NCI-H345 treated with DMSO at 0.1 percent for 48 hours (cell line): Measurements from ENCODE around the gene SELENOW.
A peak's percentile ranks its signal among the peaks of the same experiment; 100 is the strongest.
"Not testable (repeated sequence)": the region's sequence is repeated elsewhere in the genome, so short reads cannot be mapped to it uniquely, and the experiment has no call there.

ENCODE experiments used
- DNase-seq: peaks from one replicate; lab custom pipeline; 2025; ENCODE audit not compliant: unreplicated experiment; lab: John Stamatoyannopoulos, UW

Gene SELENOW

DNA sequence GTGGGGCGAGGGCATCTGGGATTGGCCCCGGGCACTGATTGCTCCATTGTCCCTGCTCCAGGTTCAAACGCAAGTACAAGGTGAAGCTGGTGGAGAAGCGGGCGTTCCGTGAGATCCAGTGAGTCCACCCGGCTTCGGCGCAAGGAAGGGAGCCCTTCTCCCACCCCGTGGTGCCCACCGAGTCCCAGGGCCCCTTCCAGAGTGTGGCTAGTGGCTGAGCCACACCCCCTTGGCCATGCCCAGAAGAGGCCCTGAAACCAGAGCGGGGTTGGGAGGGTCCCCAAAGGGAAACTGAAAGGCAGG, 21.9 kb upstream of the SELENOW start:
- no peak for DNase-seq

DNA sequence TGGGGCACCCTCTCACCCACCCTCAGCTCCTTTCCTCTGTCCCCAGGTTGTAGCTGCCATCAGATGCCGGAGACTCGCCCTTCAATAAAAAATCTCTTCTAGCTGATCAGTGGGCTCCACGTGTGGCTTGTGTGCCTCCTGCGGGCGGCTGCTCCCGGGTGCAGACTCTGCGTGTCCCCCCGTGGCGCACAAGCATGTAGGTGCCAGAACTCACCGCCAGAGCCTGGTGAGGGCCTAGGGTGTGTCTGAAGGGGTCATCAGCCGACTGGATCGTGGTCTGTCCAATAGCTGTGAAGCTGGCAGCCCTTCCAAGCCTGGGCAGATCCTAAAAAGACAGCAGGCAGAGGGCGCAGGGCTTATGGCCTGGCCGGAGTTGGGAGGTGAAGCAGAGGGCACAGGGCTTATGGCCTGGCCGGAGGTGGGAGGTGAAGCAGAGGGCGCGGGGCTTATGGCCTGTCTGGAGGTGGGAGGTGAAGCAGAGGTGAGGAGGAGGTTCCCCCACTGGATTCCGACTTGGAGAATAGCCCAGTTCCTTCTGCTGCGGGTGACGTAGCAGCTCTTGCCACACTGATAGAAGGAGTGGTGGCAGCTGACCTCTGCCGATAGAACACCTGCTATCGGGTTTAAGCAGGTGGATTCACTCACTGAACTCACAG, 21.4 kb upstream of the SELENOW start:
- no peak for DNase-seq

DNA sequence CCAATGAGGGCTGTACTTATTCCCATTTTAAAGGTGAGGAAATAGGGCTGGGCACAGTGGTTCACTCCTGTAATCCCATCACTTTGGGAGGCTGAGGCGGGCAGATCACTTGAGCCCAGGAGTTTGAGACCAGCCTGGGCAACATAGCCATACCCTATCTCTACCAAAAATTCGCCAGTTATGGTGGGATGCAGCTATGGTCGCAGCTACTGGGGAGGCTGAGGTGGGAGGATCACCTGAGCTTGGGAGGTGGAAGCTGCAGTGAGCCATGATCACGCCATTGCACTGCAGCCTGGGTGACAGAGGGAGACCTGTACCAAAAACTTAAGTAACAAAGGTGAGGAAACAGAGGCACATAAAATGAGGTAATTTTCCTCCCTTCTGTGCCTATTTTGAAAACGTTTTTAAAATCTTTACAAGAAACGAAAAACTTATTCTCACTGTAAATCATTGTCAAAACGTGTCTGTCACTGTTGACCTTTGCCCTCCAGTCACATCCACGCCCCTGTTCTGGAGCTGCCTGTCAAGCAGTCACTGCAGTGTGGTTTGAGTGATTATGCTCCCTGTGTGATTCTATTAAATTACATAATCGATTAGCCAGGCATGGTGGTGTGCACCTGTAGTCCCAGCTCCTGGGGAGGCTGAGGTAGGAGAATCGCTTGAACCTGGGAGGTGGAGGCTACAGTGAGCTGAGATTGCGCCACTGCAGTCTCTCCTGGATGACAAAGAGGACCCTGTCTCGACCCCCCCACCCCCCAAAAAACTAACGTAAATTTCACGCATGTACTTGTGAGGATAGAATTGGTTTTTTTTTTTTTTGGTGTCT, 20.7 kb upstream of the SELENOW start:
- no peak for DNase-seq

DNA sequence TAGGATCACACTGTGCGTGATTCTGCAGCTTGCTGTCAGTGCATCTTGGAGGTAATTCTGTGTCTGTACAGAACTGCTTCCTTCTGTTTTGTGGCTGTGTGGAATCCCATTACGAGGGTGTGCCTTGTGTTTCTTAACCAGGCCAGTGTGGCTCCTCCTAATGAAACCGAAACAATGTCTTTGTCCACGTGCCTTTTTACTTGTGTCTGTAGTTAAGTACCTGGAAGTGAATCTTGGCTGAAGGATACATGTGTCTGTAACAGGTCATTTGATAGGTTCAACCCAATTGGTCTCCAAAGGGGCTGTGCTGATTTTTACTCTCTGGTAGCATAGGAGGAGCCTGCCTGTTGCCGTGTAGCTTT, 20.1 kb upstream of the SELENOW start:
- no peak for DNase-seq

DNA sequence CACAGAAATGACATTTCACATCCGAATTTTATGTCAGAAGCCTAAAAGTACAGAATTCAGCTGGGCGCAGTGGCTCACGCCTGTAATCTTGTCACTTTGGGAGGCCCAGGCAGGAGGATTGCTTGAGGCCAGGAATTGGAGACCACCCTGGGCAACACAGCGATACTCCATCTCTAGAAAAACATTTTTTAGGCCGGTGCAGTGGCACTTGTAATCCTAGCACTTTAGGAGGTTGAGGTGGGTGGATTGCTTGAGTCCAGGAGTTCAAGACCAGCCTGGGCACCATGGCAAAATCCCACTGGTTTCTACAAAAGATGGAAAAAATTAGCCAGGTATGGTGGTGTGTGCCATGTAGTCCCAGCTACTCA, 17.9 kb upstream of the SELENOW start:
- no peak for DNase-seq

DNA sequence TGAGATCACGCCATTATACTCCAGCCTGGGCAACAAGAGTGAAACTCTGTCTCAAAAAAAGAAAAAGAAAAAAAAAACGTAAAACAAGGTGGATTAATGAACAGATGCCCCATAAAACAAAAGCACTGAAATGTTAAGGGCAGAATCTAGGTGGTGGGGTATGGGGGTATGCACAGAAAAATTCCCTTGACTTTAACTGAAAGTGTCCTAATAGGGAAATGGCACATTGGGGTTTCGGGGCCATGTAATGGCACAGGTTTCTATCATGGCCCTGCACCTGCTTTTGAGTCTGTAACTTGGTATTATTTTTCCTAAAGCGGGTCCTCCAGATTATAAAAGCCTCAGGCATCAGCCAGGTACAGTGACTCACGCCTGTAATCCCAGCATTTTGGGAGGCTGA, 16.9 kb upstream of the SELENOW start:
- no peak for DNase-seq

DNA sequence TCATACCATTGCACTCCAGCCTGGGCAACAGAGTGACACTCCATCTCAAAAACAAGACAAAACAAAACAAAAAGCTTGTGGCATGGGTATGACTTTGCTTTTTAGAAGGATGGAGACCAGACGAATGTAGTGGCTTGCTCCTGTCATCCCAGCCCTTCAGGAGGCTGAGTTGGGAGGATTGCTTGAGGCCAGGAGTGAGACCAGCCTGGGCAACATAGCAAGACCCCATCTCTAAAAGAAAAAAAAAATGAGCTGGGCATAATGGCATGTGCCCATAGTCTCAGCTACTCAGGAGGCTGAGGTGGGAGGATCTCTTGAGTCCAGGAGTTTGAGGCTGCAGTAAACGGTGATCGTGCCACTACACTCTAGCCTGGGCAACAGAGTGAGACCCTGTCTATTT, 16.4 kb upstream of the SELENOW start:
- DNase-seq = no peak

- DNase-seq = no peak
Measured at GRCh38 chr19:47762615-47763308, 15.7 kb upstream of the SELENOW start.

DNA sequence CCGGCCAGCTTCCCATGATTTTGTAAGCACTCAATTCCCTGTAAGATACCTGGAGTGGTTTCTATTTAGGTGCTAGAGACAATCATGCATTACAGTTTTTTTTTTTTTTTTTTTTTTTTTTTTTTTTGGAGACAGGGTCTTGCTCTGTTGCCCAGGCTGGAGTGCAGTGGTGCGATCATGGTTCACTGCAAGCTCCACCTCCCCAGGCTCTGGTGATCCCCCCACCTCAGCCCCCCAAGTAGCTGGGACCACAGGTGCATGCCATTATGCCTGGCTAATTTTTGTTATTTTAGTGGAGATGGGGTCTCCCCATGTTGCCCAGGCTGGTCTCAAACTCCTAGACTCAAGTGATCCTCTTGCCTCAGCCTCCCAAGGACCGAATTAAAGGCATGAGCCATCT, 13.8 kb upstream of the SELENOW start:
- not testable (repeated sequence) for DNase-seq

DNA sequence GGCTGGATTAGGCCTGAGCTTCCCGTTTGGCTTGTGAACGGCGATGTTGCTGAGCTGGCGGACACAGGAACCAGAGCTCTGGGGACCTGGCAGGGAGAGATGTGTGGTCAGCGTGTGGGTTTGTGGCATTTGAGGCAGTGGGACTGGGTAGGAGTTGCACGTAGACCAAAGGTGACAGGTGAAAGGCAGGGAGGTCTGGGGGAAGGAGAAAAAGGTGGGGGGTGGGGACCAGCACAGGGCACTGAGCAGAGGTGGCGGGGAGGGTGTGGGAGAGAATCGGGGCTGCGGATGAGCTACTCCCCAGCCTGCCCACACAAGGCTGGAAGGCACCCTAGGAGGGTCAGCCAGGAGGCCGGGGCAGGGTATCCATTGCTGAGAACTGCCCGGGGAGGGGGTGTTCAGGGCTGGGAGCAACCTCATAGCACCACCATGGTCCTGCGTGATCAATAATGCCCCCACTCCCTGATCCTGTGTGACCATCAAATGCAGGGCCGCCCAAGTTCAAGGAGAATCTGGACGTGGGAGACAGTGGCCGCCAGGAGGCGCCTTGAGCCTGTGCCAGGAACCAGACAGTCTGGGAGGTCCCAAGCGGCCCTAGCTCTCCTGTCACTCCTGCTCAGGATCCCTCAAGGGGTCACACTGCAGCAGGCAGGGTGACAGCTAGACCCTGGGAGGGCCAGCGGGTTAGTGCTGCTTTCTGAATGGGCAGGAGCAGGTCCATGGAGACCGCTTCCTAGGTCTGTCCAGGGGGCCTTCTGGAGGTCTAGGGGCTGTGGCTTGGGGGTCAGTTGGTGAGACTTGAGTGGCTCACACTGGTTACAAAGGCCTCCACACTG, 12.8 kb upstream of the SELENOW start:
- no peak for DNase-seq

DNA sequence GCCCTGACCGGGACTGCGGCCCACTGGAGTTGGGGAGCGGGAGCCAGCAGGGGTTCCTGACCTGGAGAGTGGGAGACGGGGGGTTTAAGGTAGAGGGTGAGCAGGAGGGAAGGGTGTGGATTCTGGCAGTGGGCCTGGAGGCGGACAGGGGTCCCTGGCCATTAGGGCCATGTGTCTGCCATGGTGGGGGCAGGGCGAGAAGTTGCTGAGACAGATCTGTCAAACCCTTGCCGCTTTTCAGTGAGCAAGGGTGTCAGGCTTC, 12.2 kb upstream of the SELENOW start:
- no peak for DNase-seq

DNA sequence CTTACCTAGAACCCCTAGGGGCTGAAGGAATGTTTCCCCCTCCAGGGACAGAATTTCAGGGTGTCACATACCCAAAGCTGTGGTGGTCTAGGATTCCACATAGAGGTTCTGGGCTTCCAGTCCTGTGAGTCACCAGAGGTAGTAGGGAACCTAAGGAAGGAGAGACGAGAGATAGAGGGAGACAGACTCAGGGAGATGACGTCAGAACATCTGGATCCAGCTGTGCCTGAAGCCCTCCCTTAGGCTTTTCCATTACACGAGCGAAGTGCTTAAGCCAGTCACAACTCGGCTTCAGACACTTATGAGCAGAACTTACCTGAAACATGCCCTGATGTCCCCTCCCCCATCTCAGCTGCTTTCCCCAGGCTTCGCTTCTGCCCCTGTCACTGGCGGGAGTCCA, 11.8 kb upstream of the SELENOW start:
- no peak for DNase-seq

DNA sequence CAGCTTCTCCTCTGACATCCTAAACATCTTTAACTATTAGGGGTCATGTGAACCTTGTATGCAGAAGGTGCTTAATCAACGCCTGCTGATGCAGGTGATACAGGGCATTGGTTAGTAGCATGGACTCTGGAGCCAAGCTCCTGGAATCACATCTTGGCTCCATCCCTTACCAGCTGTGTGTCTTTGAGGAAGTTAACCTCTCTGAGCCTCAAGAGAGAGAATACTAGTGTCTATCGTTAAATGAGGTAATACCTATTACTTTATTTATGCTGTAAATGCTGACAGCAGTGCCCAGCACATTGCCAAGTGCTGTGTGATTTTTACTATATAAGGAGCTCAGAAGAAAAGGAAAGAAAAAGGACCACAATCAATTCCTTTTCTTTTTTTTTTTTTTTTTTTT, 11.2 kb upstream of the SELENOW start:
- DNase-seq = no peak

GRCh38 chr19:47768604-47769003, 9.9 kb upstream of the SELENOW start:
- no peak for DNase-seq

DNA sequence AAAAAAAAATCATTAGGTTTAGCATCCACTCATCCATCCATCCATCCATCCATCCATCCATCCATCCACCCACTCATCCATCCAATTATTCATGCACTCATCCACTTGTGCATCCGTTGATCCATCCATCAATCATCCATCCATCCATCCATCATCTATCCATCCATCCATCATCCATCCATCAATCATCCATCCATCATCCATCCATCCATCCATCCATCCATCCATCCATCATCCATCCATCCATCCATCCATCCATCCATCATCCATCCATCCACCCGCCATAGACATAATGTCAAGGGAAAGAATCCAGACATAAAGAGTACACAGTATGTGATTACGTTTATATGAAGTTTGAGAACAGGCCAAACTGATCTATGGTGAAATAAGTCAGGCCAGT, 9.0 kb upstream of the SELENOW start:
- no peak for DNase-seq

DNA sequence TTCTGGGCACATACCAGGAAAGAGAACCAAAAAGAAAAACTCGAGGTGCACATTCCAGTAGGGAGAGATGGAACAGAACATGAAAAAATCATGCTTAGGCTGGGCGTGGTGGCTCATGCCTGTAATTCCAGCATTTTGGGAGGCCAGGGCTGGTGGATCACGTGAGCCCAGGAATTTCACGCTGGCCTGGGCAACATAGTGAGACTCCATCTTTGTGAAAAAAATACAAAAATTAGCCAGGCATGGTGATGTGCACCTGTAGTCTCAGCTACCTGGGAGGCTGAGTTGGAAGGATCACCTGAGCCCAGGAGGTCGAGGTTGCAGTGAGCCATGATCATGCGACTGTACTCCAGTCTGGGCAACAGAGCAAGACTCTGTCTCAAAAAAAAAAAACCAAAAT, 7.2 kb upstream of the SELENOW start:
- DNase-seq = not testable (repeated sequence)

DNA sequence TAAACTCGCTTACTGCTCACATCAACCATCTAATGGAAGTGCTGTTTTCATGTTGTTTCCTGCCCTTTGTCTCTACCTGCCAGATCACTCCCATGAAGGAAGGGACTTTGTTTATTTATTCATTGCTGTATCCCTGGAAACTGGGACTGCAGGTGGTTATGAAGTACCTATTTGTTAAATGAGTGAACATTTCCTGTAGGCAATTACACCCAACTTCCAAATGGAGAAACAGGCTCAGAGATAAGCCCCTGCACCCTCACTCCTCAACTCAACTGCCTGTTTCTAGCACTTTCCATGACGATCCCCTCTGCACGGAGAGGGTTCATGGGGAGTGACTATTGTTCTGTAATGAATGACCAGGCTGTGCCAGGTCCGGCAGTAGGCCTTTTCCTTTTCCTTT, 1.9 kb upstream of the SELENOW start:
- peak; percentile 81 for DNase-seq

GRCh38 chr19:47777245-47778048, 1.1 kb upstream of the SELENOW start:
- not testable (repeated sequence) for DNase-seq

DNA sequence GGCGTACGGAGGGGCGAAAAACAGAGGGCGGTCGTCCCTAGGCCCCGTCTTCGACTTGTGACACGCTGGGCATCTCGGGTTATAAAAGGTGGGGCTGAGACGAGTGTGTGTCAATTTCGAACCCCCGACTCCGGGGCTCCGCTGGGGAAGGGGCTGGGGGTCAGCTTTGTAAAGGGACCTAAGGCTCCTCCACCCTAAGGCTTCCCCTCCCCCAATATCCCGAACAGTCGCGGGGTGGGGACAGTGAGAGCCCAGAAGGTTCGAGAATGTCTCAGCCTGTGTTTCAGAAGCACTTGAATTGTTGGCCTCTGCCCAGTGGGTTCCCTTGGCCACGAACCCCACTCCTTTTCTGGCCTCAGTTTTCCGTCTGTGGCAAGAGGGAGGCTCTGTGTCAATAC, 450 bp downstream of the SELENOW start:
- no peak for DNase-seq

GRCh38 chr19:47779524-47780214, 1.2 kb downstream of the SELENOW start:
- no peak for DNase-seq

DNA sequence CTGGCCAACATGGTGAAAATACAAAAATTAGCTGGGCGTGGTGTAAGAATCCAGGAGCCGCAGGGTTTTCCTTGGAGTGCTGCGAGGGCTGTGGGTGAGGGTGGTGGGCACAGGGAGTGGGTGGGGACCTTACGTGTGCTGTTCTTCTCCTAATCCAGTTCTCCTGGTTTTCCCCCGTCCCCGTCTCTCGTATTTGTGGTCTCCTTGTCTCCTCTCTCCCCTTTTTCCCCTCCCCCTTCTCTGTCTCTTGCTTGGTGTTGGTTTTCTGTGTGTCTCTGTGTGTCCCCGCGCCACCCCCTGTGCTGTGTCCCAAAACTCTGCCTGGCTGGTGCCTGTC, 1.7 kb downstream of the SELENOW start:
- DNase-seq = no peak
